ENCODE data around the gene CIB2.

Gene CIB2

DNA sequence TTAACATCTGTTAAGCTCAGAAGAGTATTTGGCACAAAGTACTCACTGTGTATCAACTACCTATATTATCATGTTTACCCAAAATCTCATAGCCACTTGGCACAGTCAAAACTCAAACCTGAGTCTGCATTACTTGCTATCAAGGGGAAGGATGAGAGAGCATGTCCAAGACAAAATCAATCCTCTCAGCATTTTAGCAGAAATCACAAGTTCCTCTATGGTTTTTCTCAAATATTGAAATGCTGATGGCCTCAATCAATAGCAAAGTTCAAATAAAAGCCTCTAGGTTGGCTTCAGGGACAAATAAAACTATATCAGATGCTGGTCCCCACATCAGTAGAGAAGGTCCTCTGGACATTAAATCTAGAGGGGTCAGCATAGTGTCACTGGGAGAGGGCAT lies 68.0 kb downstream of the CIB2 start:
- Histone ChIP-seq H3K27me3 (no peaks in the 10 kb centered on the region), H3K36me3 (no peaks in the 10 kb centered on the region), H3K9me3 (no peaks in the 10 kb centered on the region), H3K27ac (peak overlapping the region; percentile 85), H3K4me1 (ENCODE audit: control insufficient read depth in 1 of 2, insufficient read depth in 1 of 2, low read depth in 1 of 2, low read length in 1 of 2) (peaks cover 79 to 90% of the 10 kb centered on the region in 2 experiments), H3K4me3 (ENCODE audit: low read depth in 1 of 2, low read length in 1 of 2) (no peak overlapping the region)
- TF ChIP-seq, protein P1, sequence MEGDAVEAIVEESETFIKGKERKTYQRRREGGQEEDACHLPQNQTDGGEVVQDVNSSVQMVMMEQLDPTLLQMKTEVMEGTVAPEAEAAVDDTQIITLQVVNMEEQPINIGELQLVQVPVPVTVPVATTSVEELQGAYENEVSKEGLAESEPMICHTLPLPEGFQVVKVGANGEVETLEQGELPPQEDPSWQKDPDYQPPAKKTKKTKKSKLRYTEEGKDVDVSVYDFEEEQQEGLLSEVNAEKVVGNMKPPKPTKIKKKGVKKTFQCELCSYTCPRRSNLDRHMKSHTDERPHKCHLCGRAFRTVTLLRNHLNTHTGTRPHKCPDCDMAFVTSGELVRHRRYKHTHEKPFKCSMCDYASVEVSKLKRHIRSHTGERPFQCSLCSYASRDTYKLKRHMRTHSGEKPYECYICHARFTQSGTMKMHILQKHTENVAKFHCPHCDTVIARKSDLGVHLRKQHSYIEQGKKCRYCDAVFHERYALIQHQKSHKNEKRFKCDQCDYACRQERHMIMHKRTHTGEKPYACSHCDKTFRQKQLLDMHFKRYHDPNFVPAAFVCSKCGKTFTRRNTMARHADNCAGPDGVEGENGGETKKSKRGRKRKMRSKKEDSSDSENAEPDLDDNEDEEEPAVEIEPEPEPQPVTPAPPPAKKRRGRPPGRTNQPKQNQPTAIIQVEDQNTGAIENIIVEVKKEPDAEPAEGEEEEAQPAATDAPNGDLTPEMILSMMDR (IDR thresholded peaks at IDR 0.05) = no peak

DNA sequence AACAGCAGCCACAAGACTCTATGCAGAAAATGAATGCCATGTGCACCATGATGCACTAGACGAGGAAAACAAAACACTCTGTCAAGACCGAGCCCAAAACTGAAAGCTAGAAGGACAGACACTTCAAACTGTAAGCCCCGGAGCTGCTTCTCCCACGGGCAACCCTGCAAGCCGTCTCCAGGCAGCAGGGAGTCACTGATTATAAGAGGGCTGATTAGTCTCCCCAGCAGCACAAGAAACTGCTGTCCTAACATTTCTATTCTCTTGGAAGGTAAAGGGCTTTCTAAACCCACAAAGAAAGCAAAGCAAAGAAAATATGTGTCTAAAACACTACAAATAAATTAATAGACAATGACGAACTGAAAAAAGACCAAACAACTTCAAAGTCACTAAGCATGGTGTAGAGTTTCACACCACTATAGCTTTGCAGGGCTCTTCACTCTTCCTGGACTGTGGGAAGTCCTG lies 69.2 kb downstream of the CIB2 start:
- peak overlapping the region in 1 of 2 experiments; percentile 16 for H3K4me3 ChIP-seq (ENCODE audit: low read depth in 1 of 2, low read length in 1 of 2)

DNA sequence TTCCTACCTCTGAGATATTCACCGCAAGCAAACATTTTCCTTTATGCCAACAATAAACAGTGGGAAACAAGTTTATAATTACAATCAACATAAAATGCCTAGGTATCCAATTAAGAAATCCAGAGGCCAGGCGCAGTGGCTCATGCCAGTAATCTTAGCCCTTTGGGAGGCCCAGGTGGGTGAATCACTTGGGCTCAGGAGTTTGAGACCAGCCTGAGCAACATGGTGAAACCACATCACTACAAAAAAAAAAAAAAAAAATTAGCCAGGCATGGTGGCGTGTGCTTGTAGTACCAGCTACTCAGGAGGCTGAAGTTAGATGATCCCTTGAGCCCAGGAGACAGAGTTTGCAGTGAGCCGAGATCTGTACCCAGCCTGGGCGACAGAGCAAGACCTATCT lies 71.0 kb downstream of the CIB2 start:
- Histone ChIP-seq H3K4me3 (ENCODE audit: low read depth in 1 of 2, low read length in 1 of 2) (no peak overlapping the region), H3K36me3 (no peaks in the 10 kb centered on the region), H3K27me3 (no peaks in the 10 kb centered on the region), H3K27ac (peak overlapping the region; percentile 79), H3K4me1 (ENCODE audit: control insufficient read depth in 1 of 2, insufficient read depth in 1 of 2, low read depth in 1 of 2, low read length in 1 of 2) (peaks cover 77 to 90% of the 10 kb centered on the region in 2 experiments), H3K9me3 (no peaks in the 10 kb centered on the region)
- TF ChIP-seq, protein P1 (IDR thresholded peaks at IDR 0.05) = no peak

More for the DNA sequence above, 69.2 kb downstream of the CIB2 start:
- H3K27me3 ChIP-seq = no peaks in the 10 kb centered on the region
- no peaks in the 10 kb centered on the region for H3K9me3 ChIP-seq
- no peaks in the 10 kb centered on the region for H3K36me3 ChIP-seq
- H3K27ac ChIP-seq = peak overlapping the region; percentile 85
- peaks cover 79 to 90% of the 10 kb centered on the region in 2 experiments for H3K4me1 ChIP-seq (ENCODE audit: control insufficient read depth in 1 of 2, insufficient read depth in 1 of 2, low read depth in 1 of 2, low read length in 1 of 2)
- TF ChIP-seq, protein P1 (IDR thresholded peaks at IDR 0.05) = no peak

DNA sequence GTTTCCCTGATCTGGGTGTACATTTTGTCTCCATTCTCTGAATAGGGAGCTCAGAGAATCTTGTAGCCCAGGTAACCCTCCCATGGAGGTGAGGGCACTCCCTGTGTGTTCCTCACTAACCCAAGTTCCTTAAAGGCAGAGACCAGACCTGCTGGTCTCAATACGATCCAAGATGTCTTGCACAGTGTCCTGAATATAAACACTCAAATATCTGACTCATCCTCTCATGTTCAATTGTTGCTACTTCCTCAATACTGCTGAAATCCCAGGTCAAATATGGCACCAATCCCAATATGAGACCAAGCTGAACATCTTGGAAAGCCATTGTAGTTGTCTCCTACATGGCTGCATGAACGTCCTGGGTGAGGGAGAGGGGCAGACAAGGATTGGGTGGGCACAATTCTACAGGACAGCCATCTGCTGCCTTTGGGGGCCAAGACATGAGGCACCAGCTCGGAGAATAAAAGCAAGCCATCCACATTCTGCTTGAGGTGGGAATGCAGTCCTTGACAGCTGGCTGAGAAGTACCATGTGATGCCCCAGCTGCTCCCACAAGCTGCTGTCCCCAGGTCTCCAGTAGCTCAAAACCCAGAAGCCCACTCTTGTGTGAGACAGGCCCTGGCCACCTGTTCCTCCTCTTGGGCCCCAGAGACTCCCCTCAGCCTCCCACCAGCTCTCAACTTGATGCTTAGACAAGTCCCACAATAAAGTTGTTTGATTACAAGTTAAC lies 72.0 kb downstream of the CIB2 start:
- TF ChIP-seq, protein P1 (IDR thresholded peaks at IDR 0.05) = no peak
- peak overlapping the region; percentile 79 for H3K27ac ChIP-seq
- peaks cover 68 to 84% of the 10 kb centered on the region in 2 experiments for H3K4me1 ChIP-seq (ENCODE audit: control insufficient read depth in 1 of 2, insufficient read depth in 1 of 2, low read depth in 1 of 2, low read length in 1 of 2)
- H3K9me3 ChIP-seq = no peaks in the 10 kb centered on the region
- no peaks in the 10 kb centered on the region for H3K36me3 ChIP-seq
- H3K4me3 ChIP-seq (ENCODE audit: low read depth in 1 of 2, low read length in 1 of 2) = no peak overlapping the region
- no peaks in the 10 kb centered on the region for H3K27me3 ChIP-seq

DNA sequence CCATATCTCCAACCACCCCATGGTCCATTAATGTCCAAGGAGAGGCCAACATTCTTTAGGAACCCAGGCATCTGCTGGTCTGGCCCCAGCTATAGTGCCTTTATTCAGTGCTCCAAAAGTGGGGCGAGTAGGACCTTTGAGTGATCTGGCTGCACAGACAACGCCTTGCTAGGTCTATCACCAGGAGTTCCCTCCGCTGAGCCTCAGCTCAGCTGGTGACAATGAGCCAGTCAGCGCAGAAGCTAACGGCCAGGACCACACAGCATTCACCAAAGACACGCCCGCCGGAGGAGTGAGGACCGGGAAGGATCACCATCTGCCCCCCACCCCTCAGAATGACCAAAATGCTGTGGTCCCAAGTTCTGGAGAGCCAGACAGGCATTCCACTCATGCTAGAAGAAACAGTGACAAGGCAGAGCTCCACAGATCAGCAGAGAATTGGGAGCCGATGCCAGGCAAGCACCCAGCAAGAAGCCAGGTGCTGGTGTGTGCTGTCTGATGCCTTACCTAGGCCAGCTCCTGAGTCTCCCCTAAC lies 72.8 kb downstream of the CIB2 start:
- Histone ChIP-seq H3K9me3 (no peaks in the 10 kb centered on the region), H3K4me1 (ENCODE audit: control insufficient read depth in 1 of 2, insufficient read depth in 1 of 2, low read depth in 1 of 2, low read length in 1 of 2) (peaks cover 65 to 81% of the 10 kb centered on the region in 2 experiments), H3K27me3 (no peaks in the 10 kb centered on the region), H3K4me3 (ENCODE audit: low read depth in 1 of 2, low read length in 1 of 2) (no peak overlapping the region), H3K36me3 (peaks cover 3% of the 10 kb centered on the region), H3K27ac (peak overlapping the region; percentile 79)
- TF ChIP-seq, protein P1 (IDR thresholded peaks at IDR 0.05) = no peak
